HL-60 (cell line): ENCODE data around the gene PARP8.
A peak's percentile ranks its signal among the peaks of the same experiment; 100 is the strongest.

Source experiments
- DNase-seq, 2 experiments: peaks; one replicate each; pipeline ENCODE4 v3.0.0-alpha.2; 2010 to 2020; ENCODE audit warnings: low read depth in 1 of 2, low spot score in 1 of 2
- H3K27ac ChIP-seq: fragments of 250-450 bp; sonication (Bioruptor Pico); replicated peaks from 2 replicates; pipeline ENCODE4 v1.5.1; 2020; ENCODE audit warnings: mild to moderate bottlenecking, moderate library complexity
- H3K27me3 ChIP-seq: fragments of 250-450 bp; sonication (Bioruptor Pico); 2 replicates; pipeline ENCODE4 v1.5.1; 2021; ENCODE audit warnings: mild to moderate bottlenecking, moderate library complexity; ENCODE audit not compliant: insufficient read depth, poor library complexity, severe bottlenecking
- H3K4me3 ChIP-seq: replicated peaks from 2 replicates; pipeline ENCODE4 v1.5.1; 2011; ENCODE audit warnings: mild to moderate bottlenecking, control low read depth, low read length; ENCODE audit not compliant: insufficient read depth
- CTCF ChIP-seq: IDR thresholded peaks from one replicate; pipeline ENCODE4 v1.5.1; 2011; ENCODE audit warnings: low read length, control low read depth, inconsistent platforms; ENCODE audit not compliant: insufficient read depth
- GABPA ChIP-seq: IDR thresholded peaks from 2 replicates; pipeline ENCODE4 v1.6.1; 2012; ENCODE audit warnings: low read depth
- POLR2AphosphoS5 ChIP-seq: IDR thresholded peaks from 2 replicates; pipeline ENCODE4 v1.6.1; 2012; ENCODE audit warnings: low read depth
- REST ChIP-seq: IDR thresholded peaks from 2 replicates; pipeline ENCODE4 v1.6.1; 2012; ENCODE audit warnings: low read depth; ENCODE audit not compliant: insufficient replicate concordance
- SPI1 ChIP-seq: IDR thresholded peaks from 2 replicates; pipeline ENCODE4 v1.6.1; 2012; ENCODE audit warnings: low read depth, mild to moderate bottlenecking, borderline replicate concordance

PARP8 gene

GRCh38 chr5:50657044-50657443 lies 9.4 kb upstream of the PARP8 start:
- DNase-seq: no peak

GRCh38 chr5:50658246-50658645 lies 8.2 kb upstream of the PARP8 start:
- Histone ChIP-seq H3K27ac (no peak overlapping the region), H3K27me3 (no peaks in the 10 kb centered on the region), H3K4me3 (no peak overlapping the region)
- no peak for TF ChIP-seq POLR2AphosphoS5
- no peak for TF ChIP-seq REST
- TF ChIP-seq GABPA: no peak
- TF ChIP-seq CTCF: no peak
- TF ChIP-seq SPI1: peak; percentile 90
- peak in 1 of 2 experiments; percentile 55 for DNase-seq

More at GRCh38 chr5:50657044-50657443, 9.4 kb upstream of the PARP8 start:
- TF ChIP-seq REST: no peak
- TF ChIP-seq CTCF: no peak
- TF ChIP-seq POLR2AphosphoS5: no peak
- TF ChIP-seq GABPA: no peak
- TF ChIP-seq SPI1: no peak
- no peaks in the 10 kb centered on the region for H3K27me3 ChIP-seq
- H3K27ac ChIP-seq: no peak overlapping the region
- no peak overlapping the region for H3K4me3 ChIP-seq

DNA sequence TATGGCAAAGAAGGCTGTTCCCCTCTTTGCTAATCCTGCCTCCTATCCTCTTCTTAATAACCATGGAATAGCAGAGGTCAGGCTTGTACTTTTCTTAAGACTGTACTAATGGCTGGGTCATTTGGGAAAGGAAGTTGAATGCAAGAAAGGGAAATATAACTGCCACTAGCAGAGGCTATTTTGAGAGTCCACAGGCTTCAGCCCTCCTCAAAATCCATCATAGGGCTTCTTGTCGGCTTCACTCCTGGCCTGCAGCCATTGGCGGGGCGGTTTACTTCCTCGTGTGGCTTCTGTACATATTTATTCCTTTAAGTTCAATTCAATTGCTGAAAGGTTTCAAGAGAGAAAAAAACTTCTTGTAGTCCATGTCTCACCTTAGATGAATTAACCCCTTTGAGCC lies 2.8 kb upstream of the PARP8 start:
- Histone ChIP-seq H3K4me3 (no peak overlapping the region), H3K27ac (peak overlapping the region; percentile 48), H3K27me3 (no peaks in the 10 kb centered on the region)
- TF ChIP-seq REST: no peak
- peak in 1 of 2 experiments; percentile 42 for DNase-seq

GRCh38 chr5:50665091-50665490 lies 1.3 kb upstream of the PARP8 start:
- Histone ChIP-seq H3K4me3 (no peak overlapping the region), H3K27ac (peak overlapping the region; percentile 98), H3K27me3 (no peaks in the 10 kb centered on the region)
- TF ChIP-seq GABPA: no peak
- no peak for TF ChIP-seq POLR2AphosphoS5
- no peak for TF ChIP-seq CTCF
- TF ChIP-seq REST: no peak
- TF ChIP-seq SPI1: no peak
- no peak for DNase-seq
